Activated T-cell treated with anti-CD3 and anti-CD28 coated beads for 48 hours (primary cell): ENCODE results near the gene RAI2.

Source experiments
- DNase-seq: peaks from one replicate; pipeline ENCODE4 v3.0.0-alpha.2; 2020; ENCODE audit warnings: low read depth

RAI2 gene

DNA sequence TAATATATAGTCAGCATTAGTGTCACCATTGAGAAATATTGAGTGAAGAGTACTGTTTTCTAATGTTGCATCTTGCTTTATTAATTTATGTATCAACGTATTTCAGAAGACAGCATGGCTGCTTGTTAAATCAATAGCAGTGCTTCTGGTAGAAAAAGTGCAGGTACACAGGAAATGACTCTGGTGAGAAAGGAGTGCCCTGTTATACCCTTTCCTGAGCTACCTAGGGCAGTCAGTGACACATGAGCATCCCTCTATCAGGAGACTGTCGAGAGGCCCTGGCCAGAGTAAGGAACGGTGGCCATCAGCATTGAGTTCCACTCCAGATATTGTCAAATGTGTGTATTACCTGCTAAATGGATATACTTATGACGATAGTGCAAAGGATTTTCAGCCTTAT lies 81.7 kb downstream of the RAI2 start:
- DNase-seq: no peak

DNA sequence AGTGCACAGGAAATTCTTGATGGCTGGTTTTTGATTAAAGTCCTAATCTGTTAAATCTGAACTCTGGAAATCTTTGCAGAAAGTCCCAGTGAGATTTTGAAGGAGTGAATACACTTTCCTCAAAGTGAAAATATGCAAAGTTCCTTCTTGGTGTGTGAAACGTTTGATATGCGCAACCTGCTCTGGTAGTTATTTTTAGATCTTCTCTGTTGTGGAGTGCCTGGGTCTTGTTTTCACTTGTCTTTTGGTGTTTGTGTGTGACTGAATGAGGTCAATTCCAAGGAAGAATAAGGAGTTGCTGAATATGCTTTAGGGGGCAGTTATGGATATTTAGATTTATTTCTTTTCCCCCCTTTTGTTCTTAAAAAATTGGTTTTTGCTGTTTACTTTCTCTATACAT lies 82.1 kb downstream of the RAI2 start:
- no peak for DNase-seq

DNA sequence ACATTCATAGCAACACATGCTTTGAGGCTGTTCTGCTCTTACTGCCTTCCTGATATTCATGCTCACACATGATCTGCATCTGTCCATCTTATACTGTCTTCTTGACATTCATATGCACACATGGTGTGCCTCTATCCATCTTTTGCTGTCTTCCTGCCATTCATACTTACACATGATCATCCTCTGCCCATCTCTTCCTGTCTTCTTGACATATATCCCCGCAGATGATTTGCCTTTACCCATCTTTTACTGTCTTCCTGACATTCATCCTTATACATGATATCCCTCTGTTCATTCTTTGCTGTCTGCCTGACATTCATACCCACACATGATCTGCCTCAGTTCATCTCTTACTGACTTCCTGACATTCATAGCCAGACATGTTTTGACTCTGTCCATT lies 87.0 kb downstream of the RAI2 start:
- DNase-seq: no peak

DNA sequence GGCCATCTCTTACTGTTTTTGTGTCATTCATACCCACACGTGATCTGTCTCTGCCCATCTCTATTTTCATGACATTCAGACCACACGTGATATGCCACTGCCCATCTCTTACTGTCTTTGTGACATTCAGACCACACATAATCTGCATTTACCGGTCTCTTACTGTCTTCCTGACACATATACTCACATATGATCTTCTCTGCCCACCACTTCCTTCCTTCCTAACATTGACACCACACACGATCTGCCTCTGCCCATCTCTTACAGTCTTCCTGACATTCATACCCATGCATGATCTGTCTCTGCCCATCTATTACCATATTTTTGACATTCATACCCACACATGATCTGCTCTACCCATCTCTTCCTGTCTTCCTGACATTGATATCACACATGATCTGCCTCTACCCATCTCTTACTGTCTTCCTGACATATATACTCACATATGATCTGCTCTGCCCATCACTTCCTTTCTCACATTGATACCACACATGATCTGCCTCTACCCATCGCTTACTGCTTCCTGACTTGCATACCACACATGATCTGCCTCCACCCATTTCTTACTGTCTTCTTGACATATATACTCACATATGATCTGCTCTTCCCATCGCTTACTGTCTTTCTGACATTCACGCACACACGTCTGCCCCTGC lies 87.7 kb downstream of the RAI2 start:
- no peak for DNase-seq

DNA sequence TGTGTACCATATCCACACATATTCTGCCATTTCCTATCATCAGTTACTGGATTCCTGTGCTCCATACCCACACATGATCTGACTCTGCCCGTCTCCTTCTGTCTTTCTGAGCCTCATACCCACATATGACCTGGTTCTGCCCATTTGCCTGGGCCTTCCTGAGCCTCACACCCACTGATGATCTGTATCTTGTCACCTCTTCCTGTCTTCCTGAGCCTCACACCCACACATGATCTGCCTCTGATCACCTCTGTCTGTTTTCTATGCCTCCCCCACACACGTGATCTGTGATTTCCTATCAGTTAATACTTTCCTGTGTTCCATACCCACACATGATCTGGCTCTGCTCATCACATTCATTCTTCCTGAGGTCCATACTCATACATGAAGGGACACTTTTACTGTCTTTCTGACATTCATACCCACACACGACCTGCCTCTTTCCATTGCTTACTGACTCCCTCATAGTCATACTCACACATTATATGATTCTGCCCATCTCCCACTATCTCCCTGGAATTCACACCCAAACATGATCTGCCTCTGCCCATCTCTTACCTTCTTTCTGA lies 91.3 kb downstream of the RAI2 start:
- DNase-seq: no peak

DNA sequence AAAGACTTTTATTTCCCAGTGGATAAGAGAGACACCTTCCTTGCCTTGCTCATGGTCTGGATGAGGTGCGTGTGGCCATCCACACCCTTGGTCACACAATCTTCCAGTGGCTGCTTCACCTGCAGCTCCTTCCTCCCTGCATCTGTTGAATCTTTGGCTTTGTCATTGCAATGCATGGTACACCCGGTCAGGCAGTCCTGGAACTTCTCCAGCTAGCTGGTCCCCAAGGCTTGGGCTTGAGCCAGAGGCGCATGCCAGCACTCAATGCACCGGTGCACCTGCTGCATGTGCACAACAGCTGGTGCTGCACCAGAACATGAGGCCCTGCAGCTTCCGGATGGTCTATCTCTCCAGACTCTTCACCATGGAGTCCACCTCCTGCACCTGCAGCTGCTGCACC lies 92.1 kb downstream of the RAI2 start:
- no peak for DNase-seq

DNA sequence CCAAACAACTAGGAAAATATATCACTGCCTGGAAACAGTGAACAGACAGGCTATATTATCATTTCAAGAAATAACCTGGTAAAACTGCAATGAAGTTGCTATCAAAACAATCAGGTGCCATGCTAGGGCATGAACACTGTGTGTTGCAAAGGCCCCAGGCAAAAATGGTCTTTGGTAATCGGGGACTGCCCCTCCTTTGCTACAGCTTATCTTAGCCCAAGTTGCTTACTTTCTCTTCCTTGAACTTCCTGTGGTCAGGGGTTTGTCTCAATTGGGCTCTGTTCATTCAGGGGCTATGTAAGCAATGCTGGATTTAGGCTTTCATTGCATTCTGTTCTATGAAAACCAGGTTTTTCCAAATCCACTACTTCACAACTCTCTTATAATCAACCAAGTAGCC lies 93.4 kb downstream of the RAI2 start:
- no peak for DNase-seq

DNA sequence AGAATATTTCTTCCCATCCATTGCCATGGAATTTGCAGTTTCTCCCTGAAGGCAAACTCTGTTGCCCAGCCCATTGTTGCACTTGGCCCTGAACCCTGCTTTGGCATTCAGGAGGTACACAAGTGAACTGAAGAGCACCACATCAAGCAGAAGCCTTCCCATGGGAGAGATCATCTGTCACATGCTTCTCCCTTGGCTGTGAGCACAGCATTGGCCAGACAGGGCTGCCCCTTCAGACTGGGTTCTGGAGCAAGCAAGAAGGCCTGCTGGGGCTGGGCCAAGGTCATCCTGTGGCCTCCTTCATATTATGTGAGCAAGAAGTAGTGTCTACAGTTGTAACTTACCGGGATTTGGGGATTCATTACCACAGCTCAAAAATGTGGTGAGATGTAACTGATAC lies 101.1 kb downstream of the RAI2 start:
- DNase-seq: no peak

DNA sequence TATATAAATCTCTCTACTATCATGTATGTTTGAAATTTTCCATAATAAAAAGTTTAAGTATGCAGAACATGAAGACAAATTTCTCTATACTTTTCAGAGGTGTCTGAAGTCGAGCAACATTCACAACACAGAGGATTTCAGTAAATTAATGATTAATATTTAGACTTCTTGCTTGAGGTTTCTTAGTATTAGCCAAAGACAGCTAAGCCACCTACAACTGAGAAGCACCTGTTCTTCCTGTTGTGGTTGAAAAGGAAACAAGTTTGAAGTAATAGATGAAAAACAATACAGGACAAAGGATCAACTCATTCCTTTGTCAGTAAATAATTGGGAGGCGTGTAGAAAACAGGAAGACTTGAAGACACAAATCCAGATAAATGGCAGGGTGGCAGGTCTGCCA lies 102.7 kb downstream of the RAI2 start:
- DNase-seq: no peak

DNA sequence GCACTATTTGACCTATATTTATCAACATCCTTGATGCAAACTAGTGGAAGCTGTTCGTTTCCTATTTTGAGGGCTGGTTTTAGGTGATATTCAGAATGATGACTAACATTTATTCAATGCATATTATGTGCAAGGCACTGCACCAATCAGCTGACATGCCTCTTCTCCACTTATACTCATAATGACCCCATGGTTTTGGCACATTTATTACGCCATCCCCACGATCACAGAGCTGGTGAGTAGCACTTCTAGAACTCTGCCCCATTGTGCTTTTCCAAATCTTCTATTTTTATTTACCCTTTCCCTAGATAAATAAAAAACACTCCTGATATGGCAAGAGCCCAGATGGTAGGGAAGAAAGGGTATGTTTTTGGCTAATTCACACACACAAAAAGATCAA lies 110.7 kb downstream of the RAI2 start:
- DNase-seq: no peak
